Activated CD4-positive, alpha-beta T cell treated with anti-CD3 and anti-CD28 coated beads for 1 hour (primary cell): Measurements from ENCODE around the gene SPINK4.

Experiments used
- DNase-seq: peaks from one replicate; pipeline ENCODE4 v3.0.0-alpha.2; 2020

SPINK4 gene

GRCh38 chr9:33294670-33295432, 54.9 kb downstream of the SPINK4 start:
- no peak for DNase-seq

- no peak for DNase-seq
Measured at GRCh38 chr9:33295571-33295970, 55.6 kb downstream of the SPINK4 start.

DNA sequence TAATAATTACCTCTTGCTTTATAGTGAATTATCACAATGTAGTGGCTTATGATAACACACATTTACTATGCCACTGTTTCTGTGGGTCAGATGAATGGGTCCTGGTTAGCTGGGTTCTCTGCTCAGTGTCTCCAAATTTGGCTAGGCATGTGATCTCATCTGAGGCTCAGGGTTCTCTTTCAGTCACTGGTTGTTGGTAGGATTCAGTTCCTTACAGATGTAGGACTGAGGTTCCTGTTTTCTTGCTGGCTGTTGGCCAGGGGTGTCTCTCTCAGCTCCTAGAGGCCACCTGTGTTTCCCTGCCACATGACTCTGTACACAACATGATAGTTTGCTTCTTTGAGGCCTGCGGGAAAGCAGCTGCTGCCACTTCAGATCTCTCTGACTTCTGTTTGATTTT, 57.5 kb downstream of the SPINK4 start:
- DNase-seq = no peak
